NCI-H1436 (cell line): ENCODE results near the gene RNF19B.
"Not testable (repeated sequence)": the region's sequence is repeated elsewhere in the genome, so short reads cannot be mapped to it uniquely, and the experiment has no call there.

Source experiments
- DNase-seq: peaks from one replicate; lab custom pipeline; 2025; lab: John Stamatoyannopoulos, UW

Gene RNF19B

DNA sequence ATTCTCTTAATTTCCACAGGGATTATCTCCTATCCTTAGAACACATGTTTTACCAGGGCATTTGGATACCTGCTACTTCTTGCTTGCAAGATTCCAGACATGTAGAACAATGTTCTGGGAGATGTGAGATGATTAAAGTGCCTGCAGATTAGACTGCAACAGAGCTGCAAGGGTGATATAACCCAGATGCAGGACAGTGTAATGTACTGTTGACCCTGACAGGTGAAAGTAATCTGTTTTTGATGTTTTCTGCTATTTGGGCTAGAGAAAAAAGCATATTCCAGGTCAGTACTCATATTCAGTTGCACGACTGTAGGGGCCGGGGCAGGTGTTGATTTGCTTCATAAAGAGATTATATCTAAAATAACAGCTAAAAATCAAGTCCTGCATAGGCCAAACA is 36.3 kb downstream of the RNF19B start:
- no peak for DNase-seq

DNA sequence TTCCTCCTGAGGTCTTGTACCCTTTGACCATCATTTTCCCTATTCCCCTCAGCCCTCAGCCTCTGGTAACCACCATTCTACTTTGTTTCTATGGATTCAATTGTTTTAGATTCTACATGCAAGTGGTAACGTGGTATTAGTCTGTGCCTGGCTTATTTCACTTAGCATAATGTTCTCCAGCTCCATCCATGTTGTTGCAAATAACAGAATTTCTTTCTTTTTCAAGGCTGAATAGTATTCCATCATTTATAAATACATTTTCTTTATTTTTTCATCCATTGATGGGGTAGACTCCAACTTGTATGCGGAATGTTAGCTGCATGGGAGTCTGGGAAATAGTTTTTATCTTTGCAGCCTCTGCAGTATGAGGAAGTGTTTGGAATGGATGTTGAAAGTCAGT is 37.2 kb downstream of the RNF19B start:
- DNase-seq: no peak

DNA sequence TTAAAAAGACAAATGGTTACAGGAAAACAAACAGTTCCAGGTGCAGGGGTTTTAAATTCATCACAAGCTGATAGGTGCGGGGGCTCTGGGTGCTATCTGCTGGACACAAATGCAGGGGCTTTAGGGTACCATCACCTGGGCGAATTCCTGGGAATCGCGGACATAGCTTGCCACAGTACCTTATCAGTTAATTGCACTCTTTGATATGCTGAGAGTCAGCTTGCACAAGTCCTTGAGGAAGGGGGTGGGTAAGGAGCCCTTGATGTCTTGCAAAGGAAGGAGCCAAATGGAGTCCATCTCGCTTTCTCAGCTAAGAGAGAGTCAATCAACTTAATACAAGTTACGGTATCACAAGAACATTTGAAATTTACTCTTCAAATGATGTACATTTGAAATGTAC is 38.0 kb downstream of the RNF19B start:
- no peak for DNase-seq

DNA sequence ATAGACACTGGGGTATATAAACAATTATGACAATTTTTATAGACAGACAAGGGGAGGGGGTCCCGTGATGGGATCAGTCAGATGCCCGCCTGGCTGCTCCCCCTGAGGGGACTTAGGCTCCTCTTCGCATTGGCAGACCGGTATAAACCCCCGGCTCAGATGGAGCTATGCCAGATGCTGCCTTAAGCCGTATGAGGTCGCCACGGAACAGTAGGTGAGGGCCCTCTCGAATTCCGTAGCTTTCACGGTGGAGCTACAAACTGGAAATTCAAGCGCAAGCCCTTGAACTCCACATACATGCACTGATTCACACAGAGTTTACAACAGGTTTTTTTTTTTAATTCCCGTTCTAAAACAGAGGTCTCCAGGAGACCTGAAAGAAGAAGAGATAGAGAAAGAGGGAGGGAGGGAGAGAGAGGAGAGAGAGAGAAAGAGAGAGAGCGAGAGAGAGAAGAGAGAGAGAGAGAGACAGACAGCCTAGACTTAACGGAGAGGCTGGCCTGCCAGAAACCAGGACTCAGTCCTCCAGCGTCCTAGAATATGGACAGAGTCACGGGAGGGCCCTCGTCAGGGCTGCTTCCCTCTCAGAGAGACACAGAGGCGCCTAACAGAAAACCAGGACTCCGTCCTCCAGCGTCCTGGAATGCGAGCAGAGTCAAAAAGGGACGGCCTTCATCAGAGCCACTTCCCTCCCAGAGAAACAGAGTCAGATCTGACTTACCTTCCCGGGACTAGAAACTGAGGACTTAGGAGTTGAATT is 39.0 kb downstream of the RNF19B start:
- DNase-seq: no peak

DNA sequence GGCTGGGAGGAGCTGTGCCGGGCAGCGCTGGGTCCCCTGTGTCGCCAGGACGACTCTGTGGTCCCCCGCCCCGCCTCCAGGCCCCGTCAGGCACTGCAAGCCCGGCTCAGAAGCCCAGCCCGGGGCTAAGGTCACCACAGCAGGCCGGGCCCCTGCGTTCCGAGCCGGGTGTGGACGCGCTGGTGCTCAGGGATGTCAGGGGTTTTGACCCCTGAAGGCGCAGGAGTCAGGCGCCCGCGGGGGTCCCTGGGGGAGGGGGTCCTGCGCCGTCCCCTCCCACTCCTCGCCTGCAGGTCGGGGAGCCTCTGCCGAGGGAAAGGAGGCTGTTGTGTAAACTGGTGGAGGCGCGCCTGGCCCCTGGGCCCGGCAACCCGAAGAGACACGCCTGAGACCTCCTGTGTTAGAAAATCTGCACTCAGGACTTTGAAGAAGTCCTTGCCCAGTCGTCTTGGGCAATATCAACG is 39.7 kb downstream of the RNF19B start:
- DNase-seq: no peak

DNA sequence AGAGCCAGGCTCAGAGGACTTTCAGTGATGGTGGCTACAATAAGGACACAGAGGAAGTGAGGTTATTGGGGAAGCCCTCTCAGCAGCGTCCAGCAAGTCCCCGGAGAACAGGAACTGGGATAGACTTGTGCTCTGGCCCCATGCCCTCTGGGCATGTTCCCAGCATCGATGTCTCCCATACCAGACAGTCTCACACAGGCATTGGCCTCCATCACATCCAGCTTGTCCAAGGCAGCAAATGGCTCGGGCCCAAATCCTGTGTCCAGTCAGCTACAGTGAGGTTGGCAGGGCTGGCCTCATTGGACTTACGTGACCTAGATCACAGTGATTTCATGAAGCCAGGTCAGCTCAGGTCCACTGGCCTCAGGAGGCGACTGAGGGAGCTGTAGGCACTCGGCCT is 43.8 kb downstream of the RNF19B start:
- DNase-seq: no peak

DNA sequence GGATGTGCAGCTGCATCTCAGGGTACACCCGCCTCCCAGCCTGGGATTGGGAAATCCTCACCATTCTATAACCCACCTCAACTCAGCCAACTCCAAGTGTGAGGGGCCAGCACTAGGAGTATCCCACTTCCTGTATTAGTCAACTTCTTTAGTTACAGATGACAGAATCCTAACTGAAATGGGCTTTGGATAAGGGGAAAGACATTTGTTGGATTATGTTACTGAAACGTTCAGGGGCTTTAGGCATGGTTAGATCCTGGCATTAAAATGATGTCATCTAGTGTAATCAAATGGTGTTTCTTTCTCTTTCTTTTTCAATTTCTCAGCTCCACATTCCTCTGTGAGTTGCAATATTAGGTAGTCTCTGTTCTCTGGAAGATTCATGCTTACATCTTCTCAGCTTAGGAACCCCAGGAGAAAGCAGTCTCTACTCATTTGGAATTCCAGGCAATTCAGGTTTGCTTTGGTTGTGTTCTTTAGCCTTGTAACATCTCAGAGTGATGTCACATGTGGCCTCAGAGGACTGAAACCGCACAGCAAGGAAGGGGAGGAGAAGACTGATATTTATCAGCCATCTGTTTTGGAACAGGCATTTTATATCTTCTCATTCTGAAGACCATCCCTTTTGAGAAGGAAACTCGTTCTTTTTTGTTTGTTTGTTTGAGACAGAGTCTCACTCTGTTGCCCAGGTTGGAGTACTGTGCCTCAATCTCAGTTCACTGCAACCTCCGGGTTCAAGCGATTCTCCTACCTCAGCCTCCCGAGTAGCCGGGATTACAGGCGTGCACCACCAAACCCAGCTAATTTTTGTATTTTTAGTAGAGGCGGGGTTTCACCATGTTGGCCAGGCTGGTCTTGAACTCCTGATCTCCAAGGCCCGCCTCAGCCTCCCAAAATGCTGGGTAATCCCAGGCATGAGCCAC is 44.5 kb downstream of the RNF19B start:
- DNase-seq: no peak

DNA sequence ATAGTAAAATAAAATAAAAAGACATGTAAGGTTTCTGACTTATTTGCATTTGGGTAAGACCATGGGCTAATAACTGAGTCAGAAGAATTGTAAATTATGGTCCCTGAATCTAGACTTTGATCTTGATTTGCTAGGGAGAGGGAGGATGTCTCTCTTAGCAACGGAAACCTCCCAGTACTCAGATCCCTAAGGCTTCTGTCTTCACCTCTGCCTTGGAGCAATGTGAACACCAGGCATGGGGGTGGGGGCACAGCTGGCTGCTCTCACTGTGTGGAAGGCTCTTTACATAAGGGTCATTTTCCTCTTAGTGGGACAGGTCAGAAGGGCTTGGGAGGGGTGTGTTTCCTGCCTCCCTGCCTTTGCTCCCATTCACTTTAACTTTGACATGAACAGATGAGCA is 46.4 kb downstream of the RNF19B start:
- no peak for DNase-seq

DNA sequence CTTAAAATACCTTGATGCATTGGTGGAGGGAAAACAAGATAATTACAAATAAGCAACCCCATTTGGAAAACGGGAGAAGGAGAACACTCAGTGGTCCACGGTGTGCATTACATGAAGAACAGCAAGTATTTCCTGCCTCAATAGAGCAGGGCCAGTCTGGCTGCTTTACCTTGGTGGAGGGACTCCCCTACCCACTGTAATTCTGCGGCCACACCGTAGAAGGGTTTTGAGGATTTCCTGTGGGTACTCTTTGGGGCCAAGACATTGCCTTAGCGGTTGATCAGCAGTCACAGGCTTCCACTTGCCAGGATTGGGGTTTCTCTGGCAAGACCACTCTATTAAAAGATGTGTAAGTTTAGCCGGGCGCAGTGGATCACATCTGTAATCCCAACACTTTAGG is 47.1 kb downstream of the RNF19B start:
- DNase-seq: no peak

DNA sequence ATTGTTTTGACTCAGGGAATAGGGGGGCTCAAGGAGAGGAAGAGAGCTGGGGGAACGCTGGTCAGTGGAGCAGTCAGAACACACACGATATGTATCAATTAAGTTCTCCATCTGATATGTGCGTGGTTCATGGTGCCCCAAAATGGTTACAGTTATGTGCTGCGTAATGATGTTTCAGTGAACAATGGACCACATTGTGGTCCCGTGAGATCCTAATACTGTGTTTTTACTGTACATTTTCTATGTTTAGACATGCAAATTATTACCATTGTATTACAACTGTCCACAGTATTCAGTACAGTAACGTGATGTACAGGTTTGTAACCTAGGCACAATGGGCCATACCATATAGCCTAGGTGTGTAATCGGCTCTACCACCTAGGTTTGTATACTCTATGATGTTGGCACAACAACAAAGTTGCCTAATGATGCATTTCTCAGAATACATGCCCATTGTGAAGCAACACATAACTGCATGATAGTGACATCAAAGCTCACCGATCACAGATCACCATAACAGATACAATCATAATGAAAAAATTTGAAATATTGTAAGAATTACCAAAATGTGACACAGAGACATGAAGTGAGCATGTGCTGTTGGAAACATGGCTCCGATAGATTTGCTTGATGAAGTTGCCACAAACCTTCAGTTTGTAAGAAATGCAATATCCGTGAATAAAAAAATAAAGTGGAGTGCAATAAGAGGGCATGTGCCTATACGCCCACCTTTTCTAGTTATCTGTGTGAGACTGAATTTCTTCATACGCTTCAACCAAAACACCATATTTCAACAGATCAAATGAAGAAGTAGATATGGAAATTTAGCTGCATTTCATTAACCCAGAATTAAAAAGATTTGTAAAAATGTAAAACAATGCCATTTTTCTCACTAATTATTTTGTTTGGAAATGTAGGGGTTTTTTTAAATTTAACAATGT is 48.6 kb downstream of the RNF19B start:
- DNase-seq: no peak

DNA sequence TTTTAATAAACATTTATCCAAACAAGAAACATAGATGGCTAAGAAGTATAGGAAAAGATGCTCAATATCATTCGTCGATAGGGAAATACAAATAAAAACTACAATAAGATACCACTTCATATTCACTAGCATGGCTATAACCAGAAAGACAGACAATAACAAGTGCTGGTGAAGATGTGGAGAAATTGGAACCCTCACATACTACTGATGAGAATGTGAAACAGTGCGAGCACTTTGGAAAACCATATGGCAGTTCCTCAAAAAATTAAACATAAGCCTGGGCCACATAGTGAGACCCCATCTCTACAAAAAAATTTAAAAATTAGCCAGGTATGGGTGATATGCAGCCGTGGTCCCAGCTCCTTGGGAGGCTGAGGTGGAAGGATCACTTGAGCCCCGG is 54.3 kb downstream of the RNF19B start:
- DNase-seq: no peak

DNA sequence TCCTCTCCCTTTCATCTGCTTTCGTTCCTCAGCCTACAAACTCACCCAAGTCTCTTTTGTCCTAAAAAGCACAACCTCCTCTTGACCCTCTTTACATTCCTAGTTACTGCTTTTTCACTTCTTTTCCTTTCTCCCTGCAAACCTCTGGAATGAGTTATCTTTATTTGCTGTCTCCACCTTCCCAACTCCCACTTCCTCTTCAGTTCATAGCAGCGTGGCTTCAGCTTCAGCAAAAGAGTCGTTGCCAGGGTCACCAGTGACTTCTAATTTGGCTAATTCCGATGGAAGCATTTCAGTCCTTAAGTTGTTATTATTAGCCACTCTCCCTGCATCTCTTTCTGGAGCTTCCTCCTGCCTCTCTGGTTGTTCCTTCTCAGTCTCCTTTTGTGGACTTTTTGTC is 57.2 kb downstream of the RNF19B start:
- DNase-seq: no peak

DNA sequence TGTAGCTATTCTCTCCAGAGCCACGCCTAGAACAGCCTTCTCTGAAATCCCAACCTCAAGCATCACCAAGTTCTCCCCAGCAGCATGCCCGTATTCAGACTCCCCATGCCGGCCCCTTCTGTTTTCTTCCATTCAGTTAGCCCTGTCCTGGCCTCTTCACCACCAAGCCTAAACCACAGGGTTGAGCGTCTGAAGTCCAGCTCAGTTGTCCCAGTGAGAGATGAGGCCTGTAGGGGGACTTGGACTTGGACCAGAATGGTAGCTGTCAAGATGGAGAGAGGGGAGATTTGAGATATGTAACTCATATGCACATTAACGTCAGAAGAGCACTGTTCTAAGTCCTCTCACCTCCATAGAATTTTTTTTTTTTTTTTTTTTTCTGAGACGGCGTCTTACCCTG is 58.0 kb downstream of the RNF19B start:
- no peak for DNase-seq

DNA sequence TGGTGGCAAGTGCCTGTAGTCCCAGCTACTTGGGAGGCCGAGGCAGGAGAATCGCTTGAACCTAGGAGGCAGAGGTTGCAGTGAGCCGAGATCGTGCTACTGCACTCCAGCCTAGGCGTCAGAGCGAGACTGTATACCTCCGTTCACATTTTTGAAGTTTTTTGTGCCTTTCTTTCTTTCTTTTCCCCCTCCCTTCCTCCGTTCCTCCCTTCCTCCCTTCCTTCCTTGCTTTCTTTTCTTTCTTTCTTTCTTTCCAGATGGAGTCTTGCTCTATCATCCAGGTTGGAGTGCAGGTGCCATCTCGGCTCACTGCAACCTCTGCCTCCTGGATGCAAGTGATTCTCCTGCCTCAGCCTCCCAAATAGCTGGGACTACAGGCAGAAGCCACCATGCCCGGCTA is 59.0 kb downstream of the RNF19B start:
- DNase-seq: not testable (repeated sequence)

DNA sequence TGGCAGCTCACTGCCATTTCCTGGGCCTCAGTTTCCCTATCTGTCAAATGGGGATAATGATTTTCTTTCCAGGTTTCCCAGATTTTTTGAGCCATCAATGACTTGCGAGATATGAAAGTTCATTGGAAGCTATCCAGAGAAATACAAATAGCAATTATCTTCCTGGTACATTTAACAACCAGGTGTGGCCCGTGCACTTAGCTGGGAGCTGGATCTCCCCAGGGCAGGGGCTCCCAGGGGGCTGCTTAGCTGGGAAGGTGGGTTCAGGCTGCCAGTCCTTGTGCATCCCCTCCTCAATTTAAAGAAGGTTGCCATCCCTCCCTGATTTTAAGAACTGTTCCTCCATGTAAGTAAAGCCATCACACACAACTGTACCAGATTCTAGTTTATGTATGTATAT is 59.8 kb downstream of the RNF19B start:
- no peak for DNase-seq

DNA sequence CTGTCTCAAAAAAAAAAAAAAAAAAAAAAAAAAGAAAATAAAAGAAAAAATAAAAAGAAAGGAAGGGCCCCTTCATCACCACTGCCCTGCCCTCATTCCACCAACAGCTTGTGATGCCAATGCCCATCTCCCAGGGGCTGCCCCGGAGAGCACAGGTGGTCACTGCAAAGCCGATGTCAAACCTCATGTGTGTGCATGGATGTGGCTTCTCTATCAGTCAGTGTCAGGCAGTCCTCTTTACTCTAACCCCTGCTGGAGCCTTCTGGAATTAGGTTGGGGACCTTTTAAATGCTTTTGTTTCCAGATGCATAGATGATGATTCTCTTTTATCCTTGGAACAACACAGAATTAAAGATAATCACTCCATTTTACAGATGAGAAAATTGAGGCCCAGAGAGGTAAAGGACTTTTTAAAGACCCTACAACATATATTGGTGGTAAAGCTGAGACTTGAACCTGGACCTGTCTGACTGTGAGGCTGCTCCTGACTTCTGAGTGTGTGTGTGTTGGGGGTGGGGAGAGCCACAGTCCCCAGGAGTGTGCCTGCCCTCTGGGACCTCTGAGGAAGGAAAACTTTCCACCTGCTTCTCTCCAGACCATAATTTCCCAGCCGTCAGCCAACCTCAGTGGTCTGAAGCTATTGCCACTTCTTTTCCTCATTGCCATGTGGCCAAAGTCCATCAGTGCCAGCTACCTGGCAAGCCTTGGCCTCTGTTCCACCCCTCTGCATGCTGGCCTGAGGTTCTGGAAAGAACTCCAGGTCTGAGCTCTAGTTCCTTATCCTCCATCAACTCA is 60.4 kb downstream of the RNF19B start:
- no peak for DNase-seq

DNA sequence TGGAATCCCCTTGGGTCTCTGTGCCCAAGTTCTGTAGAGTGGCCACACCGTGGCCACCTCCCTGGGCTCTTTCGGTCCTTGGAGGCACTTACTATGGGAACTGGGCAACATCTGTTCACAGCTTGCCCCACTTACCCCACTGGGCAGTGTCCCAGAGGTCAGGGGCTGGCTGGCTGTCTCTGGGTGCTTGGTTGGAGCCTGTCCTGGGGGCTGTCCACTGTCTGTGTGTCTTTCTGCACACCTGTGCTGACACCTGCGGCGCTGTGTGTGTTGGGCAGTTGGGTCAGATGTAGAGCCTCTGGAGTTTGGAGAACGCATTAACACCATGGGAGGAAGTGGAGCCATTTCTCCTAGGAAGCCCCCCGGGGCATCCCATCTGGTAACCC is 62.1 kb downstream of the RNF19B start:
- DNase-seq: no peak

DNA sequence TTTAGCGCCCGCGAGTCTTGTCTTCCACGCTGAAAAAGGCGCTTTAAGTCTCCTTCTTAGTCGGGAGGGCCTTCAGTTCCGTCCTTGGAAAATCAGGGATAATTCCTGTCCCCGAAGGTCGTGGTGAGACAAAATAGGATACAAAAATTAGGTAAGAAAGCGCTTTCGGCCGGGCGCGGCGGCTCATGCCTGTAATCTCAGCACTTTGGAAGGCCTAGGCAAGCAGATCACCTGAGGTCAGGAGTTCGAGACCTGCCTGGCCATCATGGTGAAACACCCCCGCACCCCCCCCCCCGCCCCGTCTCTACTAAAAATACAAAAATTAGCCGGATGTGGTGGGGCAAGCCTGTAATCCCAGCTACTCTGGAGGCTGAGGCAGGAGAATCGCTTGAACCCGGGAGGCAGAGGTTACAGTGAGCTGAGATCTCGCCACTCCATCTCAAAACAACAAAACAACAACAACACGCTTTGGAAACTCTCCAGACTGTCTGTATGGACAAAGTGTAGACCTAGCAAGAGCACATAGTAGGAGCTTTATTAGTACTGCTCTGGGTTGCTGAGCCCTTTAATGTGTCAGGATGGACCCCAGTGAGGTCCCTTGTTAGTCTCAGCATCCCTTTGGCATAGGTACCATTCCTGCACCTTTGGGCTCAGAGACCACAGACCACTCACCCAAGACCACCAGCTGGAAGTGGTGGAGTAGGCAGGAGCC is 62.6 kb downstream of the RNF19B start:
- DNase-seq: no peak

DNA sequence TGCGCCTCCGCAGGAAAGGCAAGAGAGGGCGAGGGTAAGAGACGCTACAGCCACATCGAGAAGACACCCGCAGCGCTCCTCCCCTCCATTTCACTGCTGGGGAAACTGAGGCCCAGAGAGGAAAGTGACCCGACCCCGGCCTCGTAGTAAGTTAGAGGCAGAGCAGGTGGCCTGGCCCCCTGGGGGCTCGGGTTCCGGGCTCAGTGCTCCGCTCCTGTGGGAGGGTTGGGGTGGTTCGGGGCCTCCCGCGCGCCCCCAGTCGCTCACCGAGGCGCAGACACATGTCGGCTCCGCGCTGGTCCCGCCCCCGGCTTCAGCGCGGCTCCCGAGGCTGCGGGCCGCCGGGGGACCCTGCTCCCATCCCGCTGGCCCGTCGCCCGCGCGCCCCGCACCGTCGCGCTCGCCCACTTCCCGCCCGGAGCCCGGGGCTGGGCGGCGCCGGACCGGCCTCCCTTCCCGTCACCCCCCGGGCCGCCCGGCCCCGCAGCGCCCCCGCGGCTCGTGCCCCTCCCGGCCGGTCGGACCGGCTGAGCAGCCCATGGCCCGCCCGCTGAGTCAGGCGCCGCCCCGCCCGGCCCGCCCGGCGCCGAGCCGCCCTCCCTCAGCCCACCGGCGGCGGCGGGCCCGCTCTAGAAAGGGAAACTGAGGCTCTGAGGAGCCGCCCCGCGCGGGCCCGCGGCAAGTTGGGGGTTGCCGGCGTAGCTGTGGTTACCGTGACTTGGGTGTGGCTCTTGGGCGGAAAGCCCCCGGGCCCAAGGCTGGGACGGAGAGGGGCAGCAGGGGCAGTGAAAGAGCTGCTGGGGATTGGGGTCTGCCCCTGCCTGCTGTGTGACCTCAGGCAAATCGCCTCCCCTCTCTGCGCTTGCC is 63.4 kb downstream of the RNF19B start, which contains the start of gene TMEM54:
Gene TMEM54, minus strand, starts transcription at position 434 of the 867 bp plus-strand sequence. Its CDS starts 151 bp downstream, at position 283.
- DNase-seq: no peak
